ENCODE data around the gene OSBPL10.

The OSBPL10 gene

DNA sequence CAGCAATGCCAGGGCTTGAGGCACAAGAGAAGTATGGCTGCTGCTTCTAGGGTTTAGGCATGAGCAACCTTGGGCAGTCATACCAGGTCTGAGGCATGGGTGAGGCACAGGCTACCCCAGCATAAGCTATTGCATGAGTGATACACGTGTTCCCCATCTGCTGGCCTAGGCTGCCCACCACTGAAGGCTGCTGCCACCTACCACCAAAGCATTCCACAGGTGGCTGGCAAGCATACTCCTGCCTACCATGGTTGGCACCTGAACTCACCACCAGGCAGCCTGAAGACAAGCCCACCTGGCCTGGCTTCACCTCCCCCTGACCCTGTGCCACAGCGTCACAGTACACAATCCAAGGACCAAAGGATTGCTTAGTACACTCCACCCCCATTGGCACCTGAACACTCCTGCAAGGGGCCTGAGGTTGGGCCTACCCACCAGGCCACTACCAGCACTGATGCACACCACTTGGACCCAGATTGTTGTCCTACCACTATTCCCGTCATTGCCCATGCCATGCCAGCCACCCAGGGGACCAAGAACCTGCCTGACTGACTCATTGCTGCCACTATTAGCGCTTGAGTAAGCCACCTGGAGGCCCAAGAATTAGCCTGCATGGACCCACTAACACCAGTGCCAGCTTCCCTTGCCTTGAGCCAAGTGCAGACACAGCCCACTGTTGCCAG lies 332.6 kb downstream of the OSBPL10 start:
- DNase-seq: no peak

- no peak for DNase-seq
Observed at GRCh38 chr3:31645256-31645655, 335.8 kb downstream of the OSBPL10 start.

- no peak for DNase-seq
Observed at GRCh38 chr3:31639828-31640227, 341.2 kb downstream of the OSBPL10 start.

- DNase-seq: no peak
Observed at GRCh38 chr3:31636694-31637442, 344.2 kb downstream of the OSBPL10 start.

DNA sequence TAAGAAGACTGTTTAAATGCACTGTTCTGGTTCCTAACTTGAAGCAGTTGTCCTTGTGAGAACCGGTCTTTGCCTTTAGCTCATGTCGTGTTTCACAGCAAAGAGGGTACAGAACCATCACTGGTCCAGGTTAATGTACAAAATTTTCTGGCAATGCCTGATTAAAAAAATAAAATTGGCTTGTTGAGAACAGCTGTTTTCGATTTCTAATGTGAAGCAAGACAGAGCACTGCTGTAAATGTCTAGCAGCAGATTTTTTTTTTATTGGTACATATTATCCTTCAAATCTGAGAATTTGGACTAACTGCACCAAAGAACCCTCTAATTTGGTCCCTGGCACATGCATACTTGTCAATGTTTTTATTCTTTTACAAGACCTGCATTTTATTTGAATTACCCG lies 345.0 kb downstream of the OSBPL10 start:
- DNase-seq: no peak

DNA sequence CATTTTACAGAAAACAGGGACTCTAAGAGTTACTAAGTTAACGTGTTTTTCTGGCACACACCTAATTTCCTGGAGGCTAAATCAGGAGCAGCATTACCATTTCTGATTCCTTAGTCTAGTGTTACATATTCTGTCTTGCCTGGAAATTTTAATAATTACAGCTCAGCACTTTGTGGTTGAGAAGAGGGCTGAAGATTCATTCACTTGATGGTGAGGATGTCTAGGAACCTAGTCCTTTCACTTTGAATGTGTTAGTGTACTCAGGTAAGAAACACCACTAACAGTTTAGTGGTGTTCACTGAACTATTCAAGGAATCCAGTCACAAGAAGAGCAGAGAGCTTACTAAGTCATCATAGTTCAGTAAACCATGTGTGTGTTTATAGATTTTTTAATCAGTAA lies 345.5 kb downstream of the OSBPL10 start:
- no peak for DNase-seq

DNA sequence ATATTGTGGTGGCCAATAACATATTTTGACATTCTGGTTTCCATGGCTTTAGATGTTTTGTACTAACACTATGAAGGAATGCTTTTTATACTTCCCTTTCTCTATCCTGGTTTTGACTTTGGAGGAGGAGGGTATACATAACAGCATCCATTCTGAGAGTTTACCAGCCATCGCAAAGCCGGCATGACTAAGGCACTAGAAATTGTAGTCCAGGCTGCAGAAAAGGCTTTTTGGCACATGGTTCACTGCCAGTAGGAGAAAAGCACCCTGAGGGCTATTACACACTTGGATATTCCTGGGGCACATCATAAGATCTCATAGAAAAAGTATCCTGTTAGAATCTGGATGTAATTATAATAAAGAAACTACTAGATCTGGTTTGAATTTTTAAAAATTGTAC lies 346.6 kb downstream of the OSBPL10 start:
- no peak for DNase-seq

- DNase-seq: no peak
Observed at GRCh38 chr3:31629054-31629453, 352.0 kb downstream of the OSBPL10 start.

GRCh38 chr3:31625358-31625757 lies 355.7 kb downstream of the OSBPL10 start:
- no peak for DNase-seq

GRCh38 chr3:31624083-31624709 lies 356.9 kb downstream of the OSBPL10 start:
- DNase-seq: no peak

- DNase-seq: no peak
Observed at GRCh38 chr3:31622636-31623288, 358.3 kb downstream of the OSBPL10 start.

DNA sequence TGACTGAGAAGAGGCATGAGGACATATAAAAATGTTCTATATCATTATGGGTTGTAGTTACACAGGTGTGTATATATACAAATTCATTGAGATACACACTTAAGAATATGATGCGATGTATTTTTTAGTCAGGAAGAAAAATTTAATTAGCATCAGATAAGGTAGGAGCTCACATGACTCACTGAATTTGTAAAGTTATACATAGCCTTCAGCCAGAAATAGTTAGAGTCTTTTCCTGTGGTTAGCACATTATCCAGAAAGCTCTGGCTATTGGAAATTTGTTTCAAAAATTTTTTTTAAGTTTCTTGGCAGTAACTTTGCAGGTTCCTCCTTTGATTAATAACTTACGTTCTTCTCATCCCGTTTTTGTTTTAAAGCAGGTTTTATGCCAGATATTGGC lies 359.7 kb downstream of the OSBPL10 start:
- DNase-seq: no peak

- DNase-seq: no peak
Observed at GRCh38 chr3:31620656-31621055, 360.4 kb downstream of the OSBPL10 start.

DNA sequence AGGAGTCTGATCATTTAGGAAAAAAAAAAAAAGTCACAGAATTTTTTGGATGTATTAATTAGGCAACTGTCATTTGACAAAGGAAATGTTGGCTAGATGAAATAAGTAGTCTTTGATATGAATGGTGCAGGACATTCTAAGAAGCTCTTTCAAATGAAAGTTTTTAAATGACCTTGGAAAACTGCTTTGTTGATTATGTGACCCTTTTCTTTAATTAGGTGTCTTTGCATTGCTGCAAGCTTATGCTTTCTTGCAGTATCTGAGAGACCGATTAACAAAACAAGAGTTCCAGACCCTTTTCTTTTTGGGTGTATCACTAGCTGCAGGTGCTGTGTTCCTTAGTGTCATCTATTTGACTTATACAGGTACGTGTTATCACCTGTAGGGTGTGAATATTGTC lies 364.4 kb downstream of the OSBPL10 start:
- DNase-seq: no peak

DNA sequence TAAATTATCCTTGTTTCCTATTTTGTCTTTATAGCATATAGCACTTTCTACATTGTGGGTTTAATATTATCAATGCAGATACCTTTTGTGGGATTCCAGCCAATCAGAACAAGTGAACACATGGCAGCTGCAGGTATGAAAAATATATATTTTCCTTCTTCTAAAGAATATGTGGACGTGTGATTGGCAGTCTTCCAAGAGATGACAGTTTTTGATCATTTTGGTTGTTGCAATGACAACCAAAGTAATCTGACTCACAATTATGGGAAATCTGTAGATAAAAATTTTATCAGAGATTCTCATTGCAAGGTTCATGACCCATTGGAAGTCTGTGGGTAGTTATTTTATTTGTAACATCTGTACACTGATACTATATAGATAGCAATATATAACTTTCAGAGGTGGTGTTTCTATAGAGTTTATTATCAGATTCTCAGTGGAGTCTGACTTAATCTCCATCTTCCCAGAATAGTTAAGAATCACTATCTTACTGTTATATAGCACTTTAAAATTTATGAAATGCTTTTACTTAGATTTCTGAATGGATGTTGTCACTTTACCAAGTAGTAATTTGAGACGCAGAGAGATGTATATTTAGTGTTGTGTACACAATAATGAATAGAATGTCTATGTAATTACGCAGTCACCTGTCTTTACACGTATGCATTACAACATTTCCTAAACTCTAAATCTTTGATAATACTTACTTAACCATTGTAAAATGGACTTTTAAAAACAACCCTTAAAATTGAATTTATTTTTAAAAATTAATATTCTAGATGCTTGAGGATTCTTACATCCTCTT lies 365.8 kb downstream of the OSBPL10 start:
- DNase-seq: no peak

- DNase-seq: no peak
Observed at GRCh38 chr3:31614162-31614921, 366.7 kb downstream of the OSBPL10 start.

- DNase-seq: no peak
Observed at GRCh38 chr3:31613654-31614053, 367.4 kb downstream of the OSBPL10 start.

GRCh38 chr3:31613177-31613576 lies 367.9 kb downstream of the OSBPL10 start:
- no peak for DNase-seq
